Measurements from ENCODE around the gene PBXIP1.

The PBXIP1 gene

GRCh38 chr1:154955039-154955717, 721 bp downstream of the PBXIP1 start:
- DNase-seq, result peak; percentile 80

- DNase-seq, result no peak
Observed at GRCh38 chr1:154954541-154954940, 1.4 kb downstream of the PBXIP1 start.

GRCh38 chr1:154953611-154954038, 2.3 kb downstream of the PBXIP1 start:
- DNase-seq, result no peak

DNA sequence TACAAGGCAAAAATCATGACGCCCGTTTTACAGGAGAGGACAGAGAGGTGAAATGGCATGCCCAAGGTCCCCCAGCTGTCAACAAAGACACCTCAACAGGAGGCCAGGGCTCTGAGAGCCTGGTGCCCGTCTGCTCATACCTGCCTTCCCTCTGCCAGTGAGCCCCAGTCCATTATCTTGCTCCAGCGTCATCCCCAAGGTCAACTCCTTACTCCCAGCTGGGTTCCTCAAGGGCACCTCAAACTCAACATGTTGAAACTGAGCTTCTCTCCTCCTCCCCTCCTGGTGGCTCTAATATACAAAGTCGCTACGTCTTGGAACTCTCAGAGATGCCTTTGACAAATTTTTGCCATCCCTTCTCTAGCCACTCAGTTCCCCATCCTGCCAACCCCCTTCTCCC, 3.2 kb downstream of the PBXIP1 start:
- DNase-seq, result no peak

DNA sequence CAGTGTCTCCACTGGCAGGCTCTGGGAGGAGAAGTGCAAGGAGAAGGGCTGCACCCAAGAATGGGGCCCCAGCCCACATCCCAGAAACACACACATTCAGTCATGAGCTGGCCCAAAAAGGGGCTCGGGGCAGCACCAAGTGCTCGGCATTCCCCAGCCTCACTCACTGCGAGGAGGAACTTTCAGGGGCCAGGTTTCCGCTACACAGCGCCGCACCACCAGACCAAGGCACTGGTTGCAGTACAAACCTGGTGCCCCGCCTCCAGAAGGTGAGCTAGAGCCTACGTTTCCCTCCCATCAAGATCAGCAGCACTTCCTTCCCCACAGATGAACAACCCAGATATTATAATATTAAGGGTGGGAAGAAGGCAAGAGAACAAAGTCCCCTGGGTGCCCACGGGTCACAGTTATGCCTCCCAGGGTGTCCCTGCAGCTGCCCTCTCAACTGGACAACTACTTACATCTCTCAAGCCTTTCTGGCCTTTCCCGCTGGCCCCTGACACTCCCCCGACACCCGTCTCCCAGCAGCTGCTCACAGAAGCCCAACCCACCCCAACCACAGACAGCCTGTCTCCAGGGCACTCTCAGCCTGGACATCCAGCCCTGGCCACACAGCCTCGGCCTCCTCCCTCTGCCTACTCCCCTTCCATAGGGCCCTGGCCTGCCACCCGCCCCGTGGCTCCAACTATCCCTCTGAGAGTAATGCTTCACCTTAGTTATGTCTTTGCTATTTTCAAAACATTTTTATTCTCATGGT, 3.8 kb downstream of the PBXIP1 start:
- peak; percentile 58 for DNase-seq

DNA sequence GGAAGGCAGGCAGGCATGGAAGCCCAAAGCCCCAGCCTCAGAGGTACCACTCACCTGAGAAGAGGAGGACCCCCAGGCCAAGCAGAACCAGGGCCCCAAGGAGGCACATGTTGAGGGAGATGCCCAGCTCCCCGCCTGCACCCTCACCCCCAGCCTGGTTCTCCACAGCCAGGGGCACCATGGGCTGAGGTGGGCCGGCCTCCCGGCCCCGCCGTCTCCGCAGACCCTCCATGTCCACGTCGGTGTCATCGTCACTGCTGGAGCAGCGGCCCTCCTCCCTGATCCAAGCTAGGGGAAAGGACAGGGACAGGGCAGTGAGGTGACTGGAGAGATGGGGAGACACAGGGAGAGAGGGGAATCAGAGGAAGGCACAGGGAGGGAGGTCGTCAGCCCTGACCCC, 7.8 kb downstream of the PBXIP1 start:
- no peak for DNase-seq

DNA sequence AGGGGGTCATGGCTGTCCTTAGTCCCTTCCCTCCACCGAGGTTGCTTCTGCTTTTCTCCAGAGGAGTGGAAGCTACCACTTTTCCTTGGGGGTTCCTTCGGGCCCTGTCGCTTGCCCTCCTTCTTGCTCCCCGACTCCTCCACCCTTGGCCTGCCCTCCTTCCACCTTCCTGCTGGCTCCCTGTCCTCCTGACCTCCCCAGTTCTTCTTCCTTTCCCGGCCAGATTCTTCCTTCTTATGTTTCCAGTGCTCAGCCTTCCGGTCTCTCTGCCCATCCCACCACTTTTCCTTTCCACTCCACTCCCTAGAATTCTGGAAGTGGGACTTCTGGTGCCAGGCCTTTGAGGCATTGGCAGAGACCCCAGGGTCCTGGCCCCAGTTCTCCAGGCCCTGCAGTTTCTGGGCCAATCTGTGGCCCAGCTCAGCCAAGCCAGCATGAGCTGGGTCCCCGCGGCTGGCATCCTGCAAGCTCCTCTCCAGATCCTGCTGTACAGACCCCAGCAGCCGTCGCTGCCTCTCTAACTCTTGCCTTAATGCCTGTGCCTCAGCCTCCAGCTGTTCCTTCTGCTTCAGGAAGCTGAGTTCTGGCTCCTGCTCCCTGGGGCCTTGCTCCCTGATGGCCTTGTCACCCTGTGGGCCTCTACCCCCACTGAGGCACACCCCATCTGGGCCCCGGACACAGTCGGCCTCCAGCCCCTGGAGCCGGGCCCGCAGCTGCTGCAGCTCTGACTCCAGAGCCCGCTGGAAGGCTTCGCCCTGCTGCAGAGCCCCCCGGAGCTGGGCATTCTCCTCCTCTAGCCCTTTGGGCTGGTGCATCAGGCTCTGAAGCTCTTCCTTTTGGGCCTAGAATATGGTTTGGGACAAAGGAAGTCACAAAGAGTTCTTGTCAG, 9.7 kb downstream of the PBXIP1 start:
- DNase-seq, result no peak

GRCh38 chr1:154945160-154945961, 10.5 kb downstream of the PBXIP1 start:
- DNase-seq, result no peak

GRCh38 chr1:154944401-154945159, 11.3 kb downstream of the PBXIP1 start:
- DNase-seq, result no peak

DNA sequence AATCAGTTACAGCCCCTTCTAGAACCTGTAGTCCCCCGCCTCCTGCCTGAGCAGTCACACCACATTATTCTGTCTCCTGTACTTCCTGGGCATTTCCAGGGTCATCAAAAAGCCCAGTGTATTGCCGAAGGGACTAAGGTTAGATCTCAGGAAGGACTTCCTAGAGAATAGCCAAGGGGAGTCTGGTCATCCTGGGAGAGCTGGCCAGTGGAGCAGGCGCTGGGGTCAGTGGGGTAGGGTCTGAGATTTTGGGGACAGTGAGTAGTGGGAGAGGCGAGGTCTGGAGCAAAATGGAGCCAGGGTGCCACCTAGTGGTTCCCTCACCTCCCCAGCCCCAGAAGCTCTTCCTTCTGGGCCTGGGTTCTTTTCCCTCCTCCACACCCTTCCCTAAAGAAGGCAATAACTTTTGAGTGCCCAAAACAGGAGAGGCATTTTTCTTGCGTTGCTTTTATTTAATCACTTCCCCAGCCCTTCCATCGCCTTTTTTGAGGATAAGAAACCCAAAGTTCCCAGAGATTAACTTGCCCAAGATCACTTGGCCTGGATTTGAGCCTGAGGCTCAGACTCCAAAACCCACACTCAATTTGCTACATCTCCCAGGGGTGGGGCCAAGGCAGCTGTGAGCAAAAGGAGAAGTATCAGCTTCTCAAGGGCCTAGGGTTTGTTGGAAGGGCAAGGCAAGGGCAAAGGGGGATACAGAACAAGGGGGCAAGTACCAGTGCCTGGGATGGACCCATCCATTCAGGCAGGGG, 12.1 kb downstream of the PBXIP1 start:
- DNase-seq, result peak; percentile 43

- no peak for DNase-seq
Observed at GRCh38 chr1:154941333-154942013, 14.4 kb downstream of the PBXIP1 start.

GRCh38 chr1:154940651-154941194, 15.2 kb downstream of the PBXIP1 start:
- no peak for DNase-seq

GRCh38 chr1:154940213-154940560, 15.7 kb downstream of the PBXIP1 start:
- DNase-seq, result no peak

- DNase-seq, result no peak
Observed at GRCh38 chr1:154938604-154939399, 17.1 kb downstream of the PBXIP1 start.

DNA sequence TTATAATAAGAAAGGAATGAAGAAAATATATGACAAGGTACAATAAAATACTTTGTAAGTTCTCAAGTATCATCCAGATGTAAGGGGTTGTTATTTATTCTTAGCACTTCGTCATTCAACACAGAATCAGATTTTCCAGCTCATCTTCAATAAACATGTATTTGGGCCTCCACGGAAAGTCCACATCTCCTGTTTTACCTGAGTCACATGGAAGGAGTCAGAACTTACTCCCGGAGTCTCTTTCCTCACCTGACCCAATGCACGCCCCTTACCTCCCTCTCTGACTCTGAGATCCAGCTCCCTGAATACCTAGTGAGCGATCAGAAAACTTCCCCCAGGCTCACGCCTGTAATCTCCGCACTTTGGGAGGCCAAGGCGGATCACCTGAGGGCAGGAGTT, 17.9 kb downstream of the PBXIP1 start:
- no peak for DNase-seq

DNA sequence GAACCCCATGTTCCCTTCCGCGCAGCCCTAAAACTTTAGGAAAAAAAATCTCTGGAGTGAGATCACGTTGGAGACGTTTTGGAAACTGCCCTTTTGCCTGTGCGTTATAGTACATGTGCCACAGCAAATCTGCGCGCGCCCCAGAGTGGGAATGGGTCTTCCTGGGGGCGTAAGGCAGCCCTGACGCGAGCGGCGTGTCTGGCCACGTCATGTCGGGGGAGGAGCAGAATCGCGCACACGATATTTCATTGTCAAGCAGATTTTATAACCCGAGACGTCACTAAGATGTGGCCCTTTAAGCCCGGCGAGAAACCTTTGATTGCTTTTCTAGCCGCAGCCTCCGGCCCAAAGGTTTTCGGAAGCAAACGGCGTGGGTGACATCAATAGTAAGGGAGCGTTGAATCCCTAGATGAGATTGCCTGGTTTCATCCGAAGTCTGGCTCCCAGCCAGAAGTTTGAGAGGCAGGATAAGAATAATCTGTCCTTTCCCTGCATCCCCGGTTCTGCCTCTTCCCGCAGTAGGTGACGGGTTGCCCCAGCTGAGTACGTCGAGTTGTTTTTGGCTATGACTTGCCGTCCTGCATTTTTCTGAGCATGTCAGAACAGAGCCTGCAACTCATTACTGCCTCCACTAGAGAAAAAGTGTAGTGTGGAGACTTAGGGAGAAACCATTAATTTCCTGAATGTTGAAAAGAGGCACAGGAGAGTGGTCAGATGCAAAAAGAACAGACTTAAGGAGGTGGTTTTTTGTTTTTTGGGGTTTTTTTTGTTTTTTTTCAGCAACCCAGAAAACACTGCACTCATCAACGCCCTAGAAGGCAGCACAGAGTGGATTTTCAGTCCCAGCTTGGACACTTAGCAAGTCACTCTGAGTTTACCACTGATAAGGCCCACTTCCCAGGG, 18.6 kb downstream of the PBXIP1 start:
- DNase-seq, result peak; percentile 89

DNA sequence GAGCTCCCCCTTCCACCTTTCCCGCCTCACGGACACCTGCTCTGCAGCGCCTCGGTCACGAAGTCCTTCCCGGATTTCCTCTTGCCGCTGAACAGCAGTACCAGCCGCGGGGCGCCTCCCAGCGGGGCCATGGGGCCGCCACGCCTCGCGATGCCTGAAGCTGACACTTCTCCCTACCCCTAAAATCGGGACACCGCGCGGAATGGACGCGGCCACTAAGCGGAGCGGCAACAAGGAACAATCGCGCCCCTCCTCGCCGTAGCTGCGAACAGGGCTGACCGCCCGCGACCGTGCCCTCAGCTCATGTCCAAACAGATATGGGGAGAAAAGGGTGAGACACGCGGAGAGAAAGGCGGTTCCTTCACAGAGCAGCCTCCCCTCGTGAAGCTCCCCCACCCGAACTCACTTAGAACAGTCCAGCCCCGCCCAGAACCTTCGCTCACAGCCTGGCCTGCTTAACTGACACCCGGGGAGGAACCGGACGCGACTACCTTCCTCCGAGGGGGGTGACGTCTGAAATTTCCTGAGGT, 19.3 kb downstream of the PBXIP1 start, which contains the start of gene PMVK:
PMVK (minus strand) TSS at position 165 of the 530 bp plus-strand sequence; CDS start at position 131, 34 bp downstream.
- DNase-seq, result peak; percentile 92
